B cell (primary cell): ENCODE results near the gene RPL18. TPM values are rescaled to one million over a fixed set of nuclear protein-coding genes. Genes with fewer than 3 reads are reported as not detected.

ENCODE experiments used
- ATAC-seq: fragments of 200-7000 bp; cut with Tn5 transposase; one replicate; pipeline ENCODE4 v1.10.0; 2021; ENCODE audit warnings: low read depth, mild to moderate bottlenecking, moderate number of reproducible peaks, moderate library complexity
- CTCF ChIA-PET: fragments of 350-600 bp; sonication (Branson Sonifier 250); formaldehyde crosslinking; loops from one replicate; lab custom pipeline; 2021; ENCODE audit warnings: antibody characterized with exemption, inconsistent platforms; lab: Charles Lee
- POLR2A ChIA-PET: fragments of 350-600 bp; sonication (Branson Sonifier 250); formaldehyde crosslinking; loops from one replicate; lab custom pipeline; 2021; ENCODE audit warnings: antibody characterized with exemption; lab: Charles Lee
- DNase-seq: peaks from one replicate; pipeline ENCODE4 v3.0.0; 2013
- H2AFZ ChIP-seq: 2 replicates; pipeline ENCODE4 v1.6.1; 2012; ENCODE audit warnings: mild to moderate bottlenecking, low read depth, low read length; ENCODE audit not compliant: insufficient read depth, poor library complexity, severe bottlenecking
- H3K27ac ChIP-seq, 2 donors: 1 replicate in 1 of 2; 2 replicates in 1 of 2; pipeline ENCODE4 v1.5.1; 2012 to 2013; ENCODE audit warnings: low read length in 2 of 2, mild to moderate bottlenecking in 2 of 2, moderate library complexity in 1 of 2
- H3K27me3 ChIP-seq, 4 experiments: fragments of 200-600 bp in 1 of 4; sonication (generic) in 1 of 4; replicated peaks in 1 of 4; 1 replicate in 2 of 4; 2 replicates in 2 of 4; pipeline versions ENCODE4 v1.6.1 to v1.7.0; 2013 to 2016; ENCODE audit warnings: low read length in 3 of 4, mild to moderate bottlenecking in 2 of 4, mixed read lengths in 1 of 4, moderate library complexity in 1 of 4; ENCODE audit not compliant: insufficient read depth in 4 of 4, control insufficient read depth in 3 of 4; ENCODE audit errors: control extremely low read depth in 1 of 4
- H3K36me3 ChIP-seq, 2 experiments: replicated peaks in 1 of 2; 1 replicate in 1 of 2; 2 replicates in 1 of 2; pipeline versions ENCODE4 v1.6.1 to v1.7.1; 2013; ENCODE audit warnings: low read length in 1 of 2; ENCODE audit not compliant: insufficient read depth in 2 of 2, control insufficient read depth in 1 of 2; ENCODE audit errors: control extremely low read depth in 1 of 2, extremely low read depth in 1 of 2
- H3K4me1 ChIP-seq, 2 donors: fragments of 200-600 bp in 1 of 2; sonication (generic) in 1 of 2; 1 replicate in 1 of 2; 2 replicates in 1 of 2; pipeline versions ENCODE4 v1.5.1 to v1.6.1; 2013 to 2017; ENCODE audit warnings: low read length in 2 of 2; ENCODE audit not compliant: control insufficient read depth in 2 of 2, insufficient read depth in 2 of 2
- H3K4me2 ChIP-seq: replicated peaks from 2 replicates; pipeline ENCODE3; 2012; ENCODE audit warnings: mild to moderate bottlenecking, low read depth, low read length; ENCODE audit not compliant: poor library complexity, severe bottlenecking
- H3K4me3 ChIP-seq, 5 experiments: fragments of 200-600 bp in 1 of 5; sonication (generic) in 1 of 5; 1 replicate in 3 of 5; 2 replicates in 2 of 5; pipeline versions ENCODE4 v1.5.1 to v1.7.0; 2011 to 2016; ENCODE audit warnings: low read length in 4 of 5, mild to moderate bottlenecking in 4 of 5, low read depth in 2 of 5, control low read depth in 1 of 5, moderate library complexity in 1 of 5; ENCODE audit not compliant: insufficient read depth in 1 of 5; ENCODE audit errors: control extremely low read depth in 1 of 5, extremely low read depth in 1 of 5
- H3K79me2 ChIP-seq: fragments of 200-600 bp; sonication (generic); one replicate; pipeline ENCODE4 v1.6.0; 2016; ENCODE audit warnings: low read length; ENCODE audit not compliant: control insufficient read depth, insufficient read depth
- H3K9ac ChIP-seq: fragments of 200-600 bp; sonication (generic); 2 replicates; pipeline ENCODE4 v1.6.1; 2017; ENCODE audit warnings: mild to moderate bottlenecking, low read length, moderate library complexity
- H3K9me3 ChIP-seq, 3 donors: one replicate each; pipeline versions ENCODE4 v1.6.1 to v1.7.1; 2013; ENCODE audit warnings: low read length in 2 of 3; ENCODE audit not compliant: control insufficient read depth in 2 of 3, insufficient read depth in 1 of 3; ENCODE audit errors: control extremely low read depth in 1 of 3
- H4K20me1 ChIP-seq: 2 replicates; pipeline ENCODE4 v1.6.0; 2012; ENCODE audit warnings: mild to moderate bottlenecking, low read length; ENCODE audit not compliant: insufficient read depth, control insufficient read depth, poor library complexity, severe bottlenecking
- H3K27ac Mint-ChIP-seq: one replicate; pipeline ENCODE4 v1.8.0; 2021; ENCODE audit warnings: mixed read lengths
- H3K27me3 Mint-ChIP-seq: one replicate; pipeline ENCODE4 v1.8.0; 2021; ENCODE audit warnings: mixed read lengths
- H3K4me1 Mint-ChIP-seq: one replicate; pipeline ENCODE4 v1.8.0; 2021; ENCODE audit warnings: mixed read lengths
- H3K4me3 Mint-ChIP-seq: one replicate; pipeline ENCODE4 v1.8.0; 2021; ENCODE audit warnings: mixed read lengths
- H3K9me3 Mint-ChIP-seq: one replicate; pipeline ENCODE4 v1.8.0; 2022; ENCODE audit warnings: mixed read lengths; ENCODE audit not compliant: insufficient read depth
- CTCF ChIP-seq: fragments of 200-600 bp; IDR thresholded peaks from one replicate; pipeline ENCODE4 v1.8.0; 2022; ENCODE audit warnings: antibody characterized with exemption, mild to moderate bottlenecking
- EZH2 ChIP-seq: IDR thresholded peaks from 2 replicates; pipeline ENCODE4 v1.6.1; 2012; ENCODE audit warnings: borderline replicate concordance, low read depth, mild to moderate bottlenecking, moderate library complexity, low read length; ENCODE audit not compliant: insufficient read depth, poor library complexity, severe bottlenecking
- whole genome bisulfite sequencing: methylation state at CpG from one replicate; pipeline ENCODE4 v1.1.5; 2013; ENCODE audit warnings: missing lambda C conversion rate; ENCODE audit not compliant: insufficient coverage; 5-methylcytosine and 5-hydroxymethylcytosine counted together
- intact Hi-C: fragments of 100-400 bp; cut with micrococcal nuclease; formaldehyde crosslinking; loops from one replicate; pipeline ENCODE4 v1.10.0; 2022
- polyA plus RNA-seq: library from polyadenylated mRNA; depleted of rRNA; stranded (reverse); fragments of >200 nt; gene quantifications from 2 replicates; pipeline ENCODE4 v1.2.3, GENCODE V29; 2012
- total RNA-seq, 2 donors: library from RNA; stranded (reverse); fragments of 120-200 nt in 1 of 2; gene quantifications; 1 replicate in 1 of 2; 2 replicates in 1 of 2; pipeline versions ENCODE4 v1.2.3 to v1.2.4, GENCODE V29; 2013 to 2022

The RPL18 gene
- total and polyA plus RNA-seq, 2 donors (not counting 1 experiment from before 2014, with no cell fraction given), result 2,248 to 4,393 TPM

GRCh38 chr19:48637449-48637947 is 18.5 kb upstream of the RPL18 start:
- peaks cover 48% of the 10 kb centered on the region for H3K79me2 ChIP-seq
- Mint-ChIP-seq H3K27ac (peak overlapping the region; percentile 100), H3K4me3 (peak overlapping the region; percentile 96), H3K4me1 (peaks cover 54% of the 10 kb centered on the region), H3K27me3 (no peaks in the 10 kb centered on the region), H3K9me3 (peaks cover 4% of the 10 kb centered on the region)
- peaks cover 40 to 41% of the 10 kb centered on the region in 2 donors for H3K4me1 ChIP-seq
- peak overlapping the region; percentile 99 for H3K4me2 ChIP-seq
- peaks cover 0 to 5% (median 0%) of the 10 kb centered on the region in 3 donors for H3K9me3 ChIP-seq
- H4K20me1 ChIP-seq, result peaks cover 41% of the 10 kb centered on the region
- peak overlapping the region; percentile 82 for H3K9ac ChIP-seq
- ChIA-PET POLR2A (interaction anchor here (0.5 to 3.1 kb wide), 14 partner anchors 8 to 480 kb away, joined by 3 to 23 read pairs (median 5); partner anchors contain the start of genes CA11, NUCB1, RPL18 and SPHK2), CTCF (interaction anchor here (0.7 to 2.7 kb wide), 7 partner anchors 8 to 356 kb away, joined by 3 to 12 read pairs (median 3); partner anchors contain the start of genes CA11, GYS1 and RUVBL2)
- intact Hi-C loops, result loop anchor here (1.0 to 10.0 kb wide), 10 partner anchors 13 to 1365 kb away; partner anchors contain the start of genes C19orf73, EMP3, FLT3LG and INAFM1
- 0% methylated on average over 32 of the region's 38 CpGs for WGBS
- ATAC-seq (peak; percentile 68), DNase-seq (peak; percentile 100)
- H3K4me3 ChIP-seq, result peak overlapping the region; percentile 57 to 98 (median 88)
- no peaks in the 10 kb centered on the region for H3K27me3 ChIP-seq
- peak overlapping the region; percentile 76 for H2AFZ ChIP-seq
- peaks cover 0 to 14% of the 10 kb centered on the region in 2 experiments for H3K36me3 ChIP-seq
- TF ChIP-seq CTCF, result no peak
- TF ChIP-seq EZH2, result no peak
- H3K27ac ChIP-seq, result peak overlapping the region; percentile 89 to 94
